ENCODE measurements around the gene CEACAM19. TPM values are rescaled to one million over a fixed set of nuclear protein-coding genes. Genes with fewer than 3 reads are reported as not detected.

CEACAM19 gene
- total and polyA plus RNA-seq, 2 of the 13 experiments (the other 11 are each of a cell fraction or from before 2014, with no cell fraction given), result 1.3 to 4.0 TPM

GRCh38 chr19:44723952-44724319 lies 52.7 kb downstream of the CEACAM19 start (continued):
- TF ChIP-seq, protein P1, sequence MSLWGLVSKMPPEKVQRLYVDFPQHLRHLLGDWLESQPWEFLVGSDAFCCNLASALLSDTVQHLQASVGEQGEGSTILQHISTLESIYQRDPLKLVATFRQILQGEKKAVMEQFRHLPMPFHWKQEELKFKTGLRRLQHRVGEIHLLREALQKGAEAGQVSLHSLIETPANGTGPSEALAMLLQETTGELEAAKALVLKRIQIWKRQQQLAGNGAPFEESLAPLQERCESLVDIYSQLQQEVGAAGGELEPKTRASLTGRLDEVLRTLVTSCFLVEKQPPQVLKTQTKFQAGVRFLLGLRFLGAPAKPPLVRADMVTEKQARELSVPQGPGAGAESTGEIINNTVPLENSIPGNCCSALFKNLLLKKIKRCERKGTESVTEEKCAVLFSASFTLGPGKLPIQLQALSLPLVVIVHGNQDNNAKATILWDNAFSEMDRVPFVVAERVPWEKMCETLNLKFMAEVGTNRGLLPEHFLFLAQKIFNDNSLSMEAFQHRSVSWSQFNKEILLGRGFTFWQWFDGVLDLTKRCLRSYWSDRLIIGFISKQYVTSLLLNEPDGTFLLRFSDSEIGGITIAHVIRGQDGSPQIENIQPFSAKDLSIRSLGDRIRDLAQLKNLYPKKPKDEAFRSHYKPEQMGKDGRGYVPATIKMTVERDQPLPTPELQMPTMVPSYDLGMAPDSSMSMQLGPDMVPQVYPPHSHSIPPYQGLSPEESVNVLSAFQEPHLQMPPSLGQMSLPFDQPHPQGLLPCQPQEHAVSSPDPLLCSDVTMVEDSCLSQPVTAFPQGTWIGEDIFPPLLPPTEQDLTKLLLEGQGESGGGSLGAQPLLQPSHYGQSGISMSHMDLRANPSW (CRISPR knock-in tag; IDR thresholded peaks at IDR 0.05; ENCODE audit: borderline replicate concordance), result no peak
- TF ChIP-seq, protein P2, sequence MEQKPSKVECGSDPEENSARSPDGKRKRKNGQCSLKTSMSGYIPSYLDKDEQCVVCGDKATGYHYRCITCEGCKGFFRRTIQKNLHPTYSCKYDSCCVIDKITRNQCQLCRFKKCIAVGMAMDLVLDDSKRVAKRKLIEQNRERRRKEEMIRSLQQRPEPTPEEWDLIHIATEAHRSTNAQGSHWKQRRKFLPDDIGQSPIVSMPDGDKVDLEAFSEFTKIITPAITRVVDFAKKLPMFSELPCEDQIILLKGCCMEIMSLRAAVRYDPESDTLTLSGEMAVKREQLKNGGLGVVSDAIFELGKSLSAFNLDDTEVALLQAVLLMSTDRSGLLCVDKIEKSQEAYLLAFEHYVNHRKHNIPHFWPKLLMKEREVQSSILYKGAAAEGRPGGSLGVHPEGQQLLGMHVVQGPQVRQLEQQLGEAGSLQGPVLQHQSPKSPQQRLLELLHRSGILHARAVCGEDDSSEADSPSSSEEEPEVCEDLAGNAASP (CRISPR knock-in tag; IDR thresholded peaks at IDR 0.05; ENCODE audit: borderline replicate concordance), result peak; percentile 71
- TF ChIP-seq ZNF280B (CRISPR knock-in tag; IDR thresholded peaks at IDR 0.05; ENCODE audit: borderline replicate concordance), result no peak; the same call in 1 of the 2 replicates
- no peak for TF ChIP-seq RBM22 (optimal IDR thresholded peaks at IDR 0.05; ENCODE audit: low read length)
- TF ChIP-seq KLF12 (CRISPR knock-in tag; IDR thresholded peaks at IDR 0.05; ENCODE audit: borderline replicate concordance), result no peak
- TF ChIP-seq HOXA7 (CRISPR knock-in tag; IDR thresholded peaks at IDR 0.05), result no peak
- no peak for TF ChIP-seq CSRNP2 (CRISPR knock-in tag; conservative IDR thresholded peaks at IDR 0.05; ENCODE audit: low read depth)
- TF ChIP-seq ZNF761 (CRISPR knock-in tag; conservative IDR thresholded peaks at IDR 0.05), result no peak
- no peak for TF ChIP-seq SMARCC2 (IDR thresholded peaks at IDR 0.05)
- TF ChIP-seq NR2F6 (IDR thresholded peaks at IDR 0.05), result 0 out of 2 replicates have a peak, but pooled peaks have one; percentile 27
- TF ChIP-seq NR2F6 (CRISPR knock-in tag; IDR thresholded peaks at IDR 0.05), result 0 out of 2 replicates have a peak, but pooled peaks have one; percentile 21
- no peak for TF ChIP-seq ZZZ3 (CRISPR knock-in tag; IDR thresholded peaks at IDR 0.05; ENCODE audit: borderline replicate concordance)
- peak; percentile 69 for TF ChIP-seq RXRB (CRISPR knock-in tag; IDR thresholded peaks at IDR 0.05; ENCODE audit: borderline replicate concordance)
- TF ChIP-seq GABPB1 (CRISPR knock-in tag; IDR thresholded peaks at IDR 0.05), result no peak; the same call in 1 of the 2 replicates
- TF ChIP-seq MED1 (CRISPR knock-in tag; IDR thresholded peaks at IDR 0.05), result peak; percentile 57
- TF ChIP-seq MXI1 (IDR thresholded peaks at IDR 0.05; ENCODE audit: borderline replicate concordance, low read depth, low read length), result peak; percentile 60; the same call in 2 of the 3 replicates
- no peak for TF ChIP-seq ZNF34 (CRISPR knock-in tag; IDR thresholded peaks at IDR 0.05; ENCODE audit: borderline replicate concordance)
- TF ChIP-seq ZNF589 (CRISPR knock-in tag; conservative IDR thresholded peaks at IDR 0.05), result no peak
- TF ChIP-seq ZNF772 (CRISPR knock-in tag; IDR thresholded peaks at IDR 0.05), result no peak
- TF ChIP-seq, protein P3, sequence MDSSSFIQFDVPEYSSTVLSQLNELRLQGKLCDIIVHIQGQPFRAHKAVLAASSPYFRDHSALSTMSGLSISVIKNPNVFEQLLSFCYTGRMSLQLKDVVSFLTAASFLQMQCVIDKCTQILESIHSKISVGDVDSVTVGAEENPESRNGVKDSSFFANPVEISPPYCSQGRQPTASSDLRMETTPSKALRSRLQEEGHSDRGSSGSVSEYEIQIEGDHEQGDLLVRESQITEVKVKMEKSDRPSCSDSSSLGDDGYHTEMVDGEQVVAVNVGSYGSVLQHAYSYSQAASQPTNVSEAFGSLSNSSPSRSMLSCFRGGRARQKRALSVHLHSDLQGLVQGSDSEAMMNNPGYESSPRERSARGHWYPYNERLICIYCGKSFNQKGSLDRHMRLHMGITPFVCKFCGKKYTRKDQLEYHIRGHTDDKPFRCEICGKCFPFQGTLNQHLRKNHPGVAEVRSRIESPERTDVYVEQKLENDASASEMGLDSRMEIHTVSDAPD (CRISPR knock-in tag; IDR thresholded peaks at IDR 0.05), result peak; percentile 78; the same call in 1 of the 2 replicates
- no peak for TF ChIP-seq ZNF550 (CRISPR knock-in tag; IDR thresholded peaks at IDR 0.05; ENCODE audit: borderline replicate concordance)
- TF ChIP-seq KLF13 (CRISPR knock-in tag; IDR thresholded peaks at IDR 0.05), result no peak
- TF ChIP-seq HMG20B (CRISPR knock-in tag; conservative IDR thresholded peaks at IDR 0.05), result no peak
